ENCODE results near the gene PDXK.

The PDXK gene

GRCh38 chr21:43754948-43755781 is 36.2 kb downstream of the PDXK start:
- no peak for TF ChIP-seq CTCF (IDR thresholded peaks at IDR 0.05; ENCODE audit: control extremely low read depth, extremely low read depth, low read depth, missing control alignments)
- no peak for DNase-seq (ENCODE audit: extremely low spot score)
- ChIA-PET CTCF (interaction anchor here (0.8 to 1.2 kb wide), 3 partner anchors 10 to 27 kb away, joined by 3 to 4 read pairs (median 3); no protein-coding TSS in a partner anchor), POLR2A (interaction anchor here (0.8 kb wide), 1 partner anchor 14 kb away, joined by 3 read pairs; no protein-coding TSS in a partner anchor)

GRCh38 chr21:43755820-43756594 is 37.1 kb downstream of the PDXK start:
- CTCF ChIA-PET, result interaction anchor here (1.1 to 1.2 kb wide), 2 partner anchors 14 to 28 kb away, joined by 3 to 4 read pairs; no protein-coding TSS in a partner anchor
- POLR2A ChIA-PET, result no interaction called here
- TF ChIP-seq CTCF (IDR thresholded peaks at IDR 0.05; ENCODE audit: control extremely low read depth, extremely low read depth, low read depth, missing control alignments), result no peak
- no peak for DNase-seq (ENCODE audit: extremely low spot score)

- POLR2A ChIA-PET, result no interaction called here
- CTCF ChIA-PET, result interaction anchor here (1.7 kb wide), 1 partner anchor 11 kb away, joined by 6 read pairs; no protein-coding TSS in a partner anchor
- no peak for DNase-seq (ENCODE audit: extremely low spot score)
- TF ChIP-seq CTCF (IDR thresholded peaks at IDR 0.05; ENCODE audit: control extremely low read depth, extremely low read depth, low read depth, missing control alignments), result no peak
These were observed 38.7 kb downstream of the PDXK start for GRCh38 chr21:43757601-43758000.

GRCh38 chr21:43758111-43758641 is 39.2 kb downstream of the PDXK start:
- CTCF ChIA-PET, result interaction anchor here (1.7 kb wide), 1 partner anchor 11 kb away, joined by 6 read pairs; no protein-coding TSS in a partner anchor
- POLR2A ChIA-PET, result no interaction called here
- DNase-seq (ENCODE audit: extremely low spot score), result no peak
- no peak for TF ChIP-seq CTCF (IDR thresholded peaks at IDR 0.05; ENCODE audit: control extremely low read depth, extremely low read depth, low read depth, missing control alignments)

- DNase-seq (ENCODE audit: extremely low spot score), result no peak
- POLR2A ChIA-PET, result interaction anchor here (0.5 kb wide), 1 partner anchor 18 kb away, joined by 3 read pairs; no protein-coding TSS in a partner anchor
- TF ChIP-seq CTCF (IDR thresholded peaks at IDR 0.05; ENCODE audit: control extremely low read depth, extremely low read depth, low read depth, missing control alignments), result no peak
- CTCF ChIA-PET, result interaction anchor here (1.0 to 1.7 kb wide), 2 partner anchors 10 to 12 kb away, joined by 3 to 6 read pairs; no protein-coding TSS in a partner anchor
These were observed 39.9 kb downstream of the PDXK start for GRCh38 chr21:43758811-43759210.

GRCh38 chr21:43759651-43760050 is 40.7 kb downstream of the PDXK start:
- TF ChIP-seq CTCF (IDR thresholded peaks at IDR 0.05; ENCODE audit: control extremely low read depth, extremely low read depth, low read depth, missing control alignments), result no peak
- no peak for DNase-seq (ENCODE audit: extremely low spot score)
- CTCF ChIA-PET, result interaction anchor here (1.0 kb wide), 1 partner anchor 11 kb away, joined by 3 read pairs; no protein-coding TSS in a partner anchor
- POLR2A ChIA-PET, result no interaction called here

Measured in GM10248 (cell line).